Kidney epithelial cell (primary cell): Measurements from ENCODE around the gene MAN1C1. TPM values are rescaled to one million over a fixed set of nuclear protein-coding genes. Genes with fewer than 3 reads are reported as not detected.

ENCODE experiments used
- DNase-seq: peaks from one replicate; pipeline ENCODE4 v3.0.0-alpha.2; 2010; ENCODE audit warnings: low read depth
- H3K27me3 ChIP-seq: 2 replicates; pipeline ENCODE4 v1.6.0; 2011; ENCODE audit warnings: low read length; ENCODE audit not compliant: control insufficient read depth, insufficient read depth
- H3K36me3 ChIP-seq: 2 replicates; pipeline ENCODE4 v1.5.1; 2011; ENCODE audit warnings: low read length; ENCODE audit not compliant: control insufficient read depth, insufficient read depth
- H3K4me3 ChIP-seq: 2 replicates; pipeline ENCODE4 v1.5.1; 2011; ENCODE audit warnings: low read depth, mild to moderate bottlenecking, control low read depth, low read length
- CTCF ChIP-seq: IDR thresholded peaks from 2 replicates; pipeline ENCODE4 v1.5.1; 2011; ENCODE audit warnings: mild to moderate bottlenecking, moderate library complexity, low read length, control low read depth, inconsistent platforms; ENCODE audit not compliant: insufficient read depth, poor library complexity, severe bottlenecking
- total RNA-seq: library from RNA; depleted of rRNA; stranded (reverse); fragments of >200 nt; gene quantifications from 2 replicates; pipeline ENCODE4 v1.2.3, GENCODE V29; 2015

The MAN1C1 gene
- total RNA-seq, 1 donor from 2014 or later, result 1.4 TPM

GRCh38 chr1:25798666-25799351, 182.2 kb downstream of the MAN1C1 start:
- DNase-seq, result no peak
- H3K4me3 ChIP-seq, result no peak overlapping the region
- TF ChIP-seq CTCF, result no peak
- H3K27me3 ChIP-seq, result no peaks in the 10 kb centered on the region
- no peaks in the 10 kb centered on the region for H3K36me3 ChIP-seq

GRCh38 chr1:25799352-25799934, 182.9 kb downstream of the MAN1C1 start:
- Histone ChIP-seq H3K36me3 (no peaks in the 10 kb centered on the region), H3K4me3 (peak overlapping the region; percentile 39), H3K27me3 (no peaks in the 10 kb centered on the region)
- no peak for TF ChIP-seq CTCF
- DNase-seq, result no peak

- DNase-seq, result no peak
- Histone ChIP-seq H3K36me3 (no peaks in the 10 kb centered on the region), H3K4me3 (peak within 1 kb of the TSS; percentile 61), H3K27me3 (no peaks in the 10 kb centered on the region)
- TF ChIP-seq CTCF, result no peak
These were observed 183.5 kb downstream of the MAN1C1 start, which contains the start of gene SELENON for GRCh38 chr1:25799935-25800702. TSS of gene SELENON (plus strand) at chr1:25800193. CDS start at chr1:25800231, 38 bp downstream.

- H3K27me3 ChIP-seq, result no peaks in the 10 kb centered on the region
These were observed 184.2 kb downstream of the MAN1C1 start for GRCh38 chr1:25800703-25801377.

GRCh38 chr1:25802915-25803314, 186.3 kb downstream of the MAN1C1 start:
- TF ChIP-seq CTCF, result no peak
- H3K27me3 ChIP-seq, result no peaks in the 10 kb centered on the region
- H3K36me3 ChIP-seq, result no peaks in the 10 kb centered on the region
- no peak for DNase-seq
- H3K4me3 ChIP-seq, result no peak overlapping the region

More at GRCh38 chr1:25800703-25801377, 184.2 kb downstream of the MAN1C1 start:
- no peak for DNase-seq
- no peak for TF ChIP-seq CTCF
- Histone ChIP-seq H3K4me3 (peak overlapping the region; percentile 61), H3K36me3 (no peaks in the 10 kb centered on the region)
